Ascending aorta (tissue), 2 donors: ENCODE data around the gene SLAIN1. TPM values are rescaled to one million over a fixed set of nuclear protein-coding genes. Genes with fewer than 3 reads are reported as not detected.

Experiments
- DNase-seq, 2 donors: peaks; one replicate each; pipeline ENCODE4 v3.0.0-alpha.2; 2019; ENCODE audit warnings: low spot score in 2 of 2
- H3K27ac ChIP-seq, 2 donors: fragments of 200-600 bp; sonication (generic); one replicate each; pipeline ENCODE4 v1.5.1; 2016 to 2017; ENCODE audit warnings: mild to moderate bottlenecking in 1 of 2
- H3K27me3 ChIP-seq: fragments of 200-600 bp; sonication (generic); one replicate; pipeline ENCODE4 v1.5.1; 2017
- H3K36me3 ChIP-seq, 2 donors: fragments of 200-600 bp; sonication (generic); one replicate each; pipeline ENCODE4 v1.5.1; 2016
- H3K4me1 ChIP-seq, 2 donors: fragments of 200-600 bp; sonication (generic); one replicate each; pipeline ENCODE4 v1.5.1; 2016 to 2017; ENCODE audit warnings: mild to moderate bottlenecking in 1 of 2
- H3K4me3 ChIP-seq, 2 donors: fragments of 200-600 bp; sonication (generic); one replicate each; pipeline ENCODE4 v1.5.1; 2016 to 2017; ENCODE audit warnings: mild to moderate bottlenecking in 1 of 2
- H3K9me3 ChIP-seq, 2 donors: fragments of 200-600 bp; sonication (generic); one replicate each; pipeline ENCODE4 v1.5.1; 2016
- CTCF ChIP-seq, 3 experiments: fragments of 200-600 bp in 2 of 3; fragments of 450-650 bp in 1 of 3; sonication (generic) in 2 of 3; IDR thresholded peaks; one replicate each; pipeline ENCODE4 v1.5.1; 2016 to 2019; ENCODE audit warnings: antibody characterized with exemption in 3 of 3, mild to moderate bottlenecking in 1 of 3, moderate library complexity in 1 of 3
- intact Hi-C: fragments of 100-400 bp; cut with DNase I; formaldehyde crosslinking; loops from one replicate; pipeline ENCODE4 v1.15.1; 2023
- total RNA-seq: library from RNA; depleted of rRNA; stranded (reverse); fragments of >200 nt; gene quantifications from one replicate; pipeline ENCODE4 v1.1.0, GENCODE V29; 2016

Gene SLAIN1
- total RNA-seq, 1 donor from 2014 or later = 7.1 TPM

- no peak overlapping the region for H3K27ac ChIP-seq
- no peak overlapping the region for H3K4me3 ChIP-seq
- H3K36me3 ChIP-seq = no peaks in the 10 kb centered on the region
- intact Hi-C loops = no loop called here
- peaks cover 0 to 6% of the 10 kb centered on the region in 2 donors for H3K4me1 ChIP-seq
- no peak for TF ChIP-seq CTCF (IDR thresholded peaks at IDR 0.05)
- H3K9me3 ChIP-seq = no peaks in the 10 kb centered on the region
- H3K27me3 ChIP-seq = no peaks in the 10 kb centered on the region
- no peak for DNase-seq
Observed at GRCh38 chr13:77737583-77738200, 40.2 kb downstream of the SLAIN1 start.

- intact Hi-C loops = no loop called here
- TF ChIP-seq CTCF (IDR thresholded peaks at IDR 0.05) = no peak
- Histone ChIP-seq H3K9me3 (no peaks in the 10 kb centered on the region), H3K27ac (no peak overlapping the region), H3K4me3 (no peak overlapping the region), H3K27me3 (no peaks in the 10 kb centered on the region), H3K4me1 (peaks cover 0 to 6% of the 10 kb centered on the region in 2 donors), H3K36me3 (peaks cover 3 to 8% of the 10 kb centered on the region in 2 donors)
- no peak for DNase-seq
Observed at GRCh38 chr13:77740097-77740735, 42.7 kb downstream of the SLAIN1 start.

GRCh38 chr13:77740931-77741596, 43.6 kb downstream of the SLAIN1 start:
- H3K4me3 ChIP-seq = no peak overlapping the region
- TF ChIP-seq CTCF (IDR thresholded peaks at IDR 0.05) = no peak
- no peaks in the 10 kb centered on the region for H3K27me3 ChIP-seq
- intact Hi-C loops = no loop called here
- no peak overlapping the region for H3K27ac ChIP-seq
- peaks cover 0 to 6% of the 10 kb centered on the region in 2 donors for H3K4me1 ChIP-seq
- no peak for DNase-seq
- peaks cover 3 to 9% of the 10 kb centered on the region in 2 donors for H3K36me3 ChIP-seq
- no peaks in the 10 kb centered on the region for H3K9me3 ChIP-seq

GRCh38 chr13:77741597-77741972, 44.1 kb downstream of the SLAIN1 start:
- DNase-seq = no peak
- no peaks in the 10 kb centered on the region for H3K9me3 ChIP-seq
- intact Hi-C loops = no loop called here
- no peak for TF ChIP-seq CTCF (IDR thresholded peaks at IDR 0.05)
- peaks cover 3 to 9% of the 10 kb centered on the region in 2 donors for H3K36me3 ChIP-seq
- H3K27ac ChIP-seq = no peak overlapping the region
- H3K4me3 ChIP-seq = no peak overlapping the region
- no peaks in the 10 kb centered on the region for H3K27me3 ChIP-seq
- H3K4me1 ChIP-seq = peaks cover 0 to 6% of the 10 kb centered on the region in 2 donors

GRCh38 chr13:77742801-77743200, 45.3 kb downstream of the SLAIN1 start:
- peaks cover 3 to 18% of the 10 kb centered on the region in 2 donors for H3K36me3 ChIP-seq
- no peaks in the 10 kb centered on the region for H3K9me3 ChIP-seq
- no peak for TF ChIP-seq CTCF (IDR thresholded peaks at IDR 0.05)
- H3K27me3 ChIP-seq = no peaks in the 10 kb centered on the region
- H3K4me3 ChIP-seq = no peak overlapping the region
- intact Hi-C loops = no loop called here
- H3K27ac ChIP-seq = no peak overlapping the region
- H3K4me1 ChIP-seq = peaks cover 0 to 6% of the 10 kb centered on the region in 2 donors
- DNase-seq = no peak
